ENCODE data around the gene C7orf25. TPM values are rescaled to one million over a fixed set of nuclear protein-coding genes. Genes with fewer than 3 reads are reported as not detected.

The C7orf25 gene
- total RNA-seq, 1 donor from 2014 or later = 14.4 TPM

DNA sequence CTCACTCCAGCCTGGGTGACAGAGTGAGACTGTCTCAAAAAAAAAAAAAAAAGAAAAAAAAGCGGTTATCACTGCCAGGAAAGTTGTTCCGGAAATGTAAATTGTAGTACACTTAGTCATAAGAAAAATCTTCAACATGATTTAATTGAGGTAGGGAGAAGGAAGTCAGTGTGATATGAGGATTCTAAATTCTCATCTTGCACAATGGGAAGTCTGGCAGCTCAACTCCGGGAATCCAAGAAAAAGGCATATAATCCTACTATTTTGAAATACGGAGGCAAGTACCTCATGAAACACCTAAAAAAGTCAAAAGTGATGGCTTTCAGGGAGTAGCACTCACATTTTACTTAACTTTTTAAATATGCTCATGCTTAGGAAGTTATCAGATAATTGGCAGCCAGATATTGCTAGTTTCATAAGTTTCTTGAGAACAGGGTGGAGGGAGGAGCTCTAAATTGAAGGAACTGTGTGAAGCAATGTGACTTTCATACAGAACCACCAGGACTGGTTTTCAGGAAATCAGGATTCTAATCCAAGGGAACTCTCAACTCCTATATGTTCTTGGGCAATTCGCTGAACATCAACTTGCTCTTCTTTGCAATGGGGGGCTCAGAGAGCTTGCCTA, 2.7 kb upstream of the C7orf25 start:
- no peak overlapping the region for H3K4me3 ChIP-seq (ENCODE audit: low read depth, low read length)
- no peaks in the 10 kb centered on the region for H3K36me3 ChIP-seq (ENCODE audit: control insufficient read depth, insufficient read depth, low read length)
- TF ChIP-seq, protein P1, sequence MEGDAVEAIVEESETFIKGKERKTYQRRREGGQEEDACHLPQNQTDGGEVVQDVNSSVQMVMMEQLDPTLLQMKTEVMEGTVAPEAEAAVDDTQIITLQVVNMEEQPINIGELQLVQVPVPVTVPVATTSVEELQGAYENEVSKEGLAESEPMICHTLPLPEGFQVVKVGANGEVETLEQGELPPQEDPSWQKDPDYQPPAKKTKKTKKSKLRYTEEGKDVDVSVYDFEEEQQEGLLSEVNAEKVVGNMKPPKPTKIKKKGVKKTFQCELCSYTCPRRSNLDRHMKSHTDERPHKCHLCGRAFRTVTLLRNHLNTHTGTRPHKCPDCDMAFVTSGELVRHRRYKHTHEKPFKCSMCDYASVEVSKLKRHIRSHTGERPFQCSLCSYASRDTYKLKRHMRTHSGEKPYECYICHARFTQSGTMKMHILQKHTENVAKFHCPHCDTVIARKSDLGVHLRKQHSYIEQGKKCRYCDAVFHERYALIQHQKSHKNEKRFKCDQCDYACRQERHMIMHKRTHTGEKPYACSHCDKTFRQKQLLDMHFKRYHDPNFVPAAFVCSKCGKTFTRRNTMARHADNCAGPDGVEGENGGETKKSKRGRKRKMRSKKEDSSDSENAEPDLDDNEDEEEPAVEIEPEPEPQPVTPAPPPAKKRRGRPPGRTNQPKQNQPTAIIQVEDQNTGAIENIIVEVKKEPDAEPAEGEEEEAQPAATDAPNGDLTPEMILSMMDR (IDR thresholded peaks at IDR 0.05; ENCODE audit: insufficient read depth, low read length, poor library complexity, severe bottlenecking) = no peak
- DNase-seq (ENCODE audit: low read depth) = no peak
- no peaks in the 10 kb centered on the region for H3K27me3 ChIP-seq (ENCODE audit: control insufficient read depth, insufficient read depth, low read length)

DNA sequence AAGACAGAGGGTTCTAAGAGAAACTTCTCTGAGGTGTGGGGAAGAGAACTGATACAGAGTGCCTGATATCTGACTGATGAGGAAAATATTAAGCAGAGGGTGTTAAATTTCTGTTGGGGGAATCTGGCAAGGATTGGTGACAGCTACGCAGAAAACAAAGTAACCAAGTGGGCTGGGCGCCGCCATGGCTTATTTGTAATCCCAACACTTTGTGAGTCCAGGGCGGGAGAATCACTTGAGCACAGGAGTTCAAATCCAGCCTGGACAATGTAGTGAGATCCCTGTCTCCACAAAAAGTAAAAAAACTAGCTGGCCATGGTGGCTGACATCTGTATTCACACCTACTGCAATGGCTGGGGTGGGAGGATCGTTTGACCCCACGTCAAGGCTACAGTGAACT, 2.1 kb upstream of the C7orf25 start:
- TF ChIP-seq, protein P1 (IDR thresholded peaks at IDR 0.05; ENCODE audit: insufficient read depth, low read length, poor library complexity, severe bottlenecking) = no peak
- no peak for DNase-seq (ENCODE audit: low read depth)
- H3K27me3 ChIP-seq (ENCODE audit: control insufficient read depth, insufficient read depth, low read length) = no peaks in the 10 kb centered on the region
- H3K36me3 ChIP-seq (ENCODE audit: control insufficient read depth, insufficient read depth, low read length) = no peaks in the 10 kb centered on the region
- H3K4me3 ChIP-seq (ENCODE audit: low read depth, low read length) = no peak overlapping the region

DNA sequence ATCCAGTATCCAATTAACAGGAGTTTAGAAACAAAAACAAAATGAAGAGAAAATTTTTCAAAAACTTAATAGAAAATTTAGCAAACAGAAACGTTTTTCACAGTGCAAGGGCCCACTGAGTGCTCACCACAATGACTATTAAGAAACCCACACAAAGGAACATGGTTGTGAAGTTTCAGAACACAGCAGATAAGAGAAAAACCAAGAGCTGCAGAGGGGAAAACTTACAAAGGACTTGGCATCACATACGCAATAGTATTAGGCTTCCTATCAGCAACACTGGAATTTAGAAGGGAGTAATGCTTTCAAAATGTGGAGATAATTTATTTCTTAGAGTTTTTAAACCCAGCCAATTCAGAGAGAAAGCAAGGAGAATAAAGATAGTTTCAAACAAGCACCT, 1.7 kb upstream of the C7orf25 start:
- TF ChIP-seq, protein P1 (IDR thresholded peaks at IDR 0.05; ENCODE audit: insufficient read depth, low read length, poor library complexity, severe bottlenecking) = no peak
- H3K27me3 ChIP-seq (ENCODE audit: control insufficient read depth, insufficient read depth, low read length) = no peaks in the 10 kb centered on the region
- no peak for DNase-seq (ENCODE audit: low read depth)
- no peaks in the 10 kb centered on the region for H3K36me3 ChIP-seq (ENCODE audit: control insufficient read depth, insufficient read depth, low read length)
- no peak overlapping the region for H3K4me3 ChIP-seq (ENCODE audit: low read depth, low read length)

DNA sequence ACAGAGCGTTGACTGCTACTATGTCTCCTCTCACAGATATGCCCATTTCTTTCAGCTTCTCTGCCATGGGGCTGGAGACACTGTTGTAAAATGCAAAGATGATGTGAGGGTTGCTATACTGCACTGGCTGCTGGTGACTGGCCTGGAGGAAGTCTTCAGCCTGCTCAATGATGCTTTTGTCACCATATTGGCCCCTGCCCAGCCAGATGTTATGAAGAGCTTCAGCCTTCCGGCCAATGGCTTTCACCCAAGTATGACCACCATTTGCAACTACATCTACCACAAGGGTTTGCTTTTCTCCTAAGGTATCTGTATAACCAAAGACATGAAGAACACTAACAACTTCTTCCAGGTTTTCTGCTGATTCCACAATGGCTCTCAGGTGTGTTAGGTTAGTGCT, 1.6 kb downstream of the C7orf25 start:
- no peaks in the 10 kb centered on the region for H3K27me3 ChIP-seq (ENCODE audit: control insufficient read depth, insufficient read depth, low read length)
- TF ChIP-seq, protein P1 (IDR thresholded peaks at IDR 0.05; ENCODE audit: insufficient read depth, low read length, poor library complexity, severe bottlenecking) = no peak

DNA sequence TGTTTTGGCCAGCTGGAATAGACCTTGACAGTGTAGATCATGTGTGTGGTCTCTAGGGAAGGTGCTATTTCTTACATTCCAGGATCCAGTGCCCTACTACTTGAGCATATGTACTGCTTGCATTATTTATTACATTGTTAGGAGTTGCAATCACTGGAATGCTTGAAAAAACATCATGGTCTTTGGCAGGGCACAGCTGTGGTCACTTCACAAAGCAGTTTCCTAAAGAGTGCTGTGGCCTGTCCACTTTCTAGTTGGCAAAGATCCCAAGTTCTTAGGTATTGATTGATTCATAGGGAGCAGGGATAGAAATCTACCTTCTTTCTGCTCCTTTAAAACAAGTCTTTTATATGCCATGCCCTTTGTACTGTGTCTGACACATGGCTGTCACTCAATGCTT, 4.6 kb downstream of the C7orf25 start:
- TF ChIP-seq, protein P1 (IDR thresholded peaks at IDR 0.05; ENCODE audit: insufficient read depth, low read length, poor library complexity, severe bottlenecking) = no peak
- H3K4me3 ChIP-seq (ENCODE audit: low read depth, low read length) = no peak overlapping the region
- no peak for DNase-seq (ENCODE audit: low read depth)
- H3K27me3 ChIP-seq (ENCODE audit: control insufficient read depth, insufficient read depth, low read length) = no peaks in the 10 kb centered on the region
- H3K36me3 ChIP-seq (ENCODE audit: control insufficient read depth, insufficient read depth, low read length) = no peaks in the 10 kb centered on the region

More for the DNA sequence above, 1.6 kb downstream of the C7orf25 start:
- Histone ChIP-seq H3K4me3 (ENCODE audit: low read depth, low read length) (no peak overlapping the region), H3K36me3 (ENCODE audit: control insufficient read depth, insufficient read depth, low read length) (no peaks in the 10 kb centered on the region)
- DNase-seq (ENCODE audit: low read depth) = no peak

DNA sequence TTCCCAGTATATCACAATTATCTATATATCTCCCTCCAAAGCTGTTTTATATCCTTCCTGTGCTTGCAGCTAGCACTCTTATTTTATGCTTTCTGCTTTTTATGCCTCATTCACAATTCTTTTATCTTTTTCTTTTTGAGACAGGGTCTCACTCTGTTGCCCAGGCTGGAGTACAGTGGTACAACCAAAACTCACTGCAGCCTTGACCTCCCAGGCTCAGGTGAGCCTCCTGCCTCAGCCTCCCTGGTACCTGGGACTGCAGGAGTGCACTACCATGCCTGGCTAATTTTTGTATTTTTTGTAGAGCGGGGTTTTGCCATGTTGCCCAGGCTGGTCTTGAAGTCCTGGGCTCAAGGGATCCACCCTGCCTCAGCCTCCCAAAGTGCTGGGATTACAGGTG, 5.7 kb downstream of the C7orf25 start:
- no peak for DNase-seq (ENCODE audit: low read depth)
- H3K4me3 ChIP-seq (ENCODE audit: low read depth, low read length) = no peak overlapping the region
- no peaks in the 10 kb centered on the region for H3K27me3 ChIP-seq (ENCODE audit: control insufficient read depth, insufficient read depth, low read length)
- H3K36me3 ChIP-seq (ENCODE audit: control insufficient read depth, insufficient read depth, low read length) = no peaks in the 10 kb centered on the region
- TF ChIP-seq, protein P1 (IDR thresholded peaks at IDR 0.05; ENCODE audit: insufficient read depth, low read length, poor library complexity, severe bottlenecking) = no peak
